Omental fat pad (tissue), 4 donors: ENCODE measurements around the gene KSR2. TPM values are rescaled to one million over a fixed set of nuclear protein-coding genes. Genes with fewer than 3 reads are reported as not detected.
"Not testable (repeated sequence)": the region's sequence is repeated elsewhere in the genome, so short reads cannot be mapped to it uniquely, and the experiment has no call there.

ENCODE experiments used
- ATAC-seq: fragments of 150-250 bp; one replicate; pipeline ENCODE4 v1.9.1; 2016; ENCODE audit warnings: mild to moderate bottlenecking, moderate library complexity; ENCODE audit not compliant: low FRiP score
- DNase-seq: peaks from one replicate; pipeline ENCODE4 v3.0.0-alpha.2; 2019; ENCODE audit warnings: low spot score
- total RNA-seq, 4 donors: library from RNA; depleted of rRNA; stranded (reverse); fragments of >200 nt; gene quantifications; one replicate each; pipeline ENCODE4 v1.1.0, GENCODE V29; 2016
- TF ChIP-seq, protein P1 (sequence below), 3 donors: fragments of 450-650 bp; IDR thresholded peaks; one replicate each; pipeline ENCODE4 v1.5.1; 2016 to 2017; ENCODE audit warnings: antibody characterized with exemption in 3 of 3, mild to moderate bottlenecking in 3 of 3, moderate library complexity in 2 of 3

KSR2 gene
- total RNA-seq, 4 donors from 2014 or later = under 0.01 to 0.16 (median under 0.01) TPM; not detected in 1

DNA sequence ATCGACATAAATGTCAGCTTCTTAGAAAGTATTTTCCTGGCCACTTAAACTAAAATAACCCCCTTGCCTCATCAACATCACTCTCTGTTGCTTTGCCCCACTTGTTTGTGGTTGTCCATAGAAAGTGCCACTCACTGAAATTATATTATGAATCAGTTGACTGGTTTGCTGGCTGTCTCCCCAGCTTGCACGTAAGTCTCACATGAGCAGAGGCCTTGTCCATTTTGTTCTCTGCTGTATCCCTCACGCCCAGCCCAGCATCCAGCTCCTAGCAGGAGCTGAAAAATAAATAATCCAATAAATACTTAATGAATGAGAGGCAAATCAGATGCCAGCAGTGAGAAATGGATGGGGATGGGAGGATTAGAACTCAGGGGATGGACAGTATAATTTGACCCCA lies 159.3 kb downstream of the KSR2 start:
- DNase-seq = no peak
- no peak for ATAC-seq
- TF ChIP-seq, protein P1, sequence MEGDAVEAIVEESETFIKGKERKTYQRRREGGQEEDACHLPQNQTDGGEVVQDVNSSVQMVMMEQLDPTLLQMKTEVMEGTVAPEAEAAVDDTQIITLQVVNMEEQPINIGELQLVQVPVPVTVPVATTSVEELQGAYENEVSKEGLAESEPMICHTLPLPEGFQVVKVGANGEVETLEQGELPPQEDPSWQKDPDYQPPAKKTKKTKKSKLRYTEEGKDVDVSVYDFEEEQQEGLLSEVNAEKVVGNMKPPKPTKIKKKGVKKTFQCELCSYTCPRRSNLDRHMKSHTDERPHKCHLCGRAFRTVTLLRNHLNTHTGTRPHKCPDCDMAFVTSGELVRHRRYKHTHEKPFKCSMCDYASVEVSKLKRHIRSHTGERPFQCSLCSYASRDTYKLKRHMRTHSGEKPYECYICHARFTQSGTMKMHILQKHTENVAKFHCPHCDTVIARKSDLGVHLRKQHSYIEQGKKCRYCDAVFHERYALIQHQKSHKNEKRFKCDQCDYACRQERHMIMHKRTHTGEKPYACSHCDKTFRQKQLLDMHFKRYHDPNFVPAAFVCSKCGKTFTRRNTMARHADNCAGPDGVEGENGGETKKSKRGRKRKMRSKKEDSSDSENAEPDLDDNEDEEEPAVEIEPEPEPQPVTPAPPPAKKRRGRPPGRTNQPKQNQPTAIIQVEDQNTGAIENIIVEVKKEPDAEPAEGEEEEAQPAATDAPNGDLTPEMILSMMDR (IDR thresholded peaks at IDR 0.05) = no peak

DNA sequence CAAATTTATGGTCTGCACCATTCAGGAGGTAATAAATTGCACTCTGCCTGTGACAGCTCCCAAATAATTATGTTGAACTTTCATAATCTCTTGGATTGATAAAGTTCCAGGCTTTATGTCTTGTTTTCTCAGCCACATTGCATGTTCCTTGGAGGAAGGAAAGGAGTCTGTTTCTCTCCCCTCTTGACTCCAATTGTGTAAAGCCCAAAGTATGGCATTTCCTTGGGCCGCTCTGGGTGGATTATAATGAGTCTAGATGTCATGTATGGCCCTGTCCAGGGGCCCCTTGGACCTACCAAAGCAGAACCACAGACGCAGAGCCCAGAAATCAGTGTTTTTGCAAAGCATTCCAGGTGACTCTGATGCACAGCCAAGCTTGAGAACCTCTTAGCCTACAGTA lies 160.8 kb downstream of the KSR2 start:
- no peak for DNase-seq
- ATAC-seq = no peak
- TF ChIP-seq, protein P1 (IDR thresholded peaks at IDR 0.05) = no peak

DNA sequence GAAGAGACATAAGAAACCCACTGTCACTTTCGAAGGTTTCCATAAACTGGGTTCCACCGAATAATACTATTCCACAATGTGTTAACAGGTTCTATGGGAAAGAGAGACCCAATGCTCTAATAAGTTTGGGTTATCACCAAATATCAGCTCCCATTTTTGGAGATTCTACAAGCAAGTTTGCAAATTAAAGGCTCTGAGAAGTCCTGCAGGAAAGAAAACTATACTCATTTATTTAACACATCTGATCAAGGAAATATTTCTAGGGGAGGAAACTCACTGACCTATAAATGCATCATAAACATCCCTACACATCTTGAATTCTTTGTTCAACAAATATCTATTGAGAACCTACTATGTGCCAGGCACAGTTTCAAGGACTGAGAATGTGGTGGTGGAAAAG lies 161.4 kb downstream of the KSR2 start:
- DNase-seq (no peak), ATAC-seq (no peak)
- TF ChIP-seq, protein P1 (IDR thresholded peaks at IDR 0.05) = no peak

DNA sequence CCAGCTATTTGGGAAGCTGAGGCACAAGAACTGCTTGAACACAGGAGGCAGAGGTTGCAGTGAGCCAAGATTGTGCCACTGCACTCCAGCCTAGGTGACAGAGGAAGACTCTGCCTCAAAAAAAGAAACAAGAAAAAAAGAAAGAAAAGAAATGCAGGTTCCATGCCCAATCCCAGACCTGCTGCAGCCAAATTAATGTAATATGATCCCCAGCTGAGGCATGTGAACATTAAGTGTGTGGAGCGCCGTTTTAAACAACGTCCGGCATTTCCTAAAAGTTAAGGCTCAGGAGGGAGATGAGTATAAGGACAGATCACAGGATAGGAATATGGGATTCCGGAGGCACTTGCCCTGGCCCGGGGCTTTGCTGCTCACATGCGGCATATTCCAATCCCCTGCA lies 162.9 kb downstream of the KSR2 start:
- ATAC-seq (no peak), DNase-seq (no peak)
- TF ChIP-seq, protein P1 (IDR thresholded peaks at IDR 0.05) = no peak

DNA sequence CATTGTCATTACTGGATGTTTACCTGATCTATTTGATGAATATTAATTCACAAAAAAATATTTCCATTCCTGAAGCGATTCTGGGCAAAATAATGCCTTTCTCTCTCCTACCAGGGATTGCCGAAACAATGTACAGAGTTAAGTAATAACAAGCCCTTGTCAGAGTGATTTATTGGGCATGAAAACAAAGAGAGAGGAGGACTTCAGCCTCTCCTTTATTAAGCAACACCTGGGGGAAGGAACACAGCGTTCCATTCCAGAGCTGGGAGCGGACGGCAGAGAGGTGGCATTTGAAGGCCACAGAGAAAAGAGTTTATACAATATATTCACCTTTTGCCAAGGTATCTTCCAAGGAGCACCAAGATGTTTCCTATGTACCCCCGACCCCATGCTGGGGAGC lies 165.8 kb downstream of the KSR2 start:
- TF ChIP-seq, protein P1 (IDR thresholded peaks at IDR 0.05) = no peak
- DNase-seq = no peak
- ATAC-seq = no peak

DNA sequence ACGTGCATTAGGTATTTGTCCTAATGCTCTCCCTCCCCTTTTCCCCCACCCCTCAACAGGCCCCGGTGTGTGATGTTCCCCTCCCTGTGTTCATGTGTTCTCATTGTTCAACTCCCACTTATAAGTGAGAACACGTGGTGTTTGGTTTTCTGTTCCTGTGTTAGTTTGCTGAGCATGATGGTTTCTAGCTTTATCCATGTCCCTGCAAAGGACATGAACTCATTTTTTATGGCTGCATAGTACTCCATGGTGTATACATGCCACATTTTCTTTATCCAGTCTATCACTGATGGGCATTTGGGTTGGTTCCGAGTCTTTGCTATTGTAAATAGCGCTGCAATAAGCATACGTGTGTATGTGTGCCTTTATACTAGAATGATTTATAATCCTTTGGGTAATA lies 168.1 kb downstream of the KSR2 start:
- DNase-seq, ATAC-seq: not testable (repeated sequence)

DNA sequence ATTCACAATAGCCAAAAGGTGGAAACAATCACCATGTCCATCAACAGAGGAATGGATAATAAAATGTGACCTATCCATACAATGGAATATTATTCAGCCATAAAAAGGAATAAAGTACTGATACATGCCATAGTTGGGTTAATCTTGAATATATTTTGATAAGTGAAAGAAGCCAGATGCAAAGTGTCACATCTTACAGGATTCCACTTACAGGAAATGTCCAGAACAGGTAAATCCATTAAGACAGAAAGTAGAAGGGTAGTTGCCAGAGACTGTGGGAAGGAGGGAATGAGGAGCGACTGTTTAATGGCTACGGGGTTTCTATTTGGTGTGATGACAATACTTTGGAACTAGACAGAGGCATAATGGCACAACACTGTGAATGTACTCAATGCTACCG lies 171.6 kb downstream of the KSR2 start:
- DNase-seq (no peak), ATAC-seq (no peak)
- TF ChIP-seq, protein P1 (IDR thresholded peaks at IDR 0.05) = no peak

DNA sequence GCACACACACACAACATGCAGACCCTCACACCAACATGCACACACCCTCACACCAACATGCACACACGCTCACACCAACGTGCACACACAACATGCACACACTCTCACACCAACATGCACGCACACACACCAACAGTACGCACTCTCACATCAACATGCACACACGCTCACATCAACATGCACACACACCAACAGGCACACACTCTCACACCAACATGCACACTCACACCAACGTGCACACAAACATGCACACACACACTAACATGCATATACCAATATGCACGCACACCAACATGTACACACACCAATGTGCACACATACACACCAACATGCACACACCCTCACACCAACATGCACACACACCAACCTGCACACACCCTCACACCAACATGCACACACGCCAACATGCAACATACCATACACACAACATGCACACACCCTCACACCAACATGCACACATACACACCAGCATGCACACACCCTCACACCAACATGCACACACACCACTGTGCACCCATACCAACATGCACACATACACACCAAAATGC lies 175.8 kb downstream of the KSR2 start:
- DNase-seq = no peak
- TF ChIP-seq, protein P1 (IDR thresholded peaks at IDR 0.05) = no peak
- ATAC-seq = no peak
